WERI-Rb-1 (cell line): ENCODE data around the gene ZBTB20.

ENCODE experiments used
- DNase-seq: peaks from one replicate; pipeline ENCODE4 v3.0.0-alpha.2; 2020
- H3K27ac ChIP-seq: fragments of 250-450 bp; sonication (Bioruptor Pico); 2 replicates; pipeline ENCODE4 v1.5.1; 2020; ENCODE audit warnings: mild to moderate bottlenecking, moderate library complexity
- H3K27me3 ChIP-seq: fragments of 250-450 bp; sonication (Bioruptor Pico); 2 replicates; pipeline ENCODE4 v1.5.1; 2021; ENCODE audit warnings: mild to moderate bottlenecking, low read depth, moderate library complexity; ENCODE audit not compliant: insufficient read depth, severe bottlenecking
- H3K36me3 ChIP-seq: fragments of 250-450 bp; sonication (Bioruptor Pico); 2 replicates; pipeline ENCODE4 v1.5.1; 2020; ENCODE audit warnings: mild to moderate bottlenecking, moderate library complexity
- H3K4me3 ChIP-seq: 2 replicates; pipeline ENCODE4 v1.5.1; 2011; ENCODE audit warnings: low read depth, mild to moderate bottlenecking, control low read depth, low read length
- H3K9me3 ChIP-seq: fragments of 250-450 bp; sonication (Bioruptor Pico); 2 replicates; pipeline ENCODE4 v1.5.1; 2021; ENCODE audit warnings: mild to moderate bottlenecking, moderate library complexity; ENCODE audit not compliant: severe bottlenecking
- CTCF ChIP-seq: IDR thresholded peaks from 2 replicates; pipeline ENCODE4 v1.5.1; 2011; ENCODE audit warnings: low read depth, mild to moderate bottlenecking, control low read depth, inconsistent platforms, low read length

The ZBTB20 gene

GRCh38 chr3:114642951-114643741 lies 503.9 kb downstream of the ZBTB20 start:
- no peaks in the 10 kb centered on the region for H3K9me3 ChIP-seq
- no peaks in the 10 kb centered on the region for H3K36me3 ChIP-seq
- H3K27me3 ChIP-seq = no peaks in the 10 kb centered on the region
- TF ChIP-seq CTCF = no peak
- H3K4me3 ChIP-seq = no peak overlapping the region
- DNase-seq = no peak
- no peak overlapping the region for H3K27ac ChIP-seq

GRCh38 chr3:114640126-114640525 lies 507.0 kb downstream of the ZBTB20 start:
- DNase-seq = no peak
- H3K4me3 ChIP-seq = no peak overlapping the region
- no peak overlapping the region for H3K27ac ChIP-seq
- no peaks in the 10 kb centered on the region for H3K36me3 ChIP-seq
- H3K27me3 ChIP-seq = no peaks in the 10 kb centered on the region
- no peaks in the 10 kb centered on the region for H3K9me3 ChIP-seq
- no peak for TF ChIP-seq CTCF

- H3K4me3 ChIP-seq = no peak overlapping the region
- DNase-seq = no peak
- TF ChIP-seq CTCF = no peak
- H3K9me3 ChIP-seq = no peaks in the 10 kb centered on the region
- H3K27ac ChIP-seq = no peak overlapping the region
- H3K36me3 ChIP-seq = no peaks in the 10 kb centered on the region
- no peaks in the 10 kb centered on the region for H3K27me3 ChIP-seq
These were observed 507.9 kb downstream of the ZBTB20 start for GRCh38 chr3:114639171-114639570.

GRCh38 chr3:114635878-114636277 lies 511.2 kb downstream of the ZBTB20 start:
- Histone ChIP-seq H3K9me3 (no peaks in the 10 kb centered on the region), H3K4me3 (no peak overlapping the region), H3K36me3 (no peaks in the 10 kb centered on the region), H3K27me3 (no peaks in the 10 kb centered on the region), H3K27ac (no peak overlapping the region)
- DNase-seq = no peak
- TF ChIP-seq CTCF = no peak

- no peaks in the 10 kb centered on the region for H3K27me3 ChIP-seq
- no peaks in the 10 kb centered on the region for H3K9me3 ChIP-seq
- DNase-seq = no peak
- H3K27ac ChIP-seq = no peak overlapping the region
- no peaks in the 10 kb centered on the region for H3K36me3 ChIP-seq
- no peak for TF ChIP-seq CTCF
- no peak overlapping the region for H3K4me3 ChIP-seq
These were observed 512.5 kb downstream of the ZBTB20 start for GRCh38 chr3:114634635-114635034.
